ENCODE data around the gene CRLF3.
"Not testable (repeated sequence)": the region's sequence is repeated elsewhere in the genome, so short reads cannot be mapped to it uniquely, and the experiment has no call there.

Gene CRLF3, protein sequence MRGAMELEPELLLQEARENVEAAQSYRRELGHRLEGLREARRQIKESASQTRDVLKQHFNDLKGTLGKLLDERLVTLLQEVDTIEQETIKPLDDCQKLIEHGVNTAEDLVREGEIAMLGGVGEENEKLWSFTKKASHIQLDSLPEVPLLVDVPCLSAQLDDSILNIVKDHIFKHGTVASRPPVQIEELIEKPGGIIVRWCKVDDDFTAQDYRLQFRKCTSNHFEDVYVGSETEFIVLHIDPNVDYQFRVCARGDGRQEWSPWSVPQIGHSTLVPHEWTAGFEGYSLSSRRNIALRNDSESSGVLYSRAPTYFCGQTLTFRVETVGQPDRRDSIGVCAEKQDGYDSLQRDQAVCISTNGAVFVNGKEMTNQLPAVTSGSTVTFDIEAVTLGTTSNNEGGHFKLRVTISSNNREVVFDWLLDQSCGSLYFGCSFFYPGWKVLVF

GRCh38 chr17:30824356-30825145, at the start of gene CRLF3:
Gene CRLF3, minus strand, starts transcription at chr17:30824692. Its CDS starts 41 bp downstream, at chr17:30824651.
- DNase-seq: no peak

- no peak for DNase-seq
These were observed 44.5 kb upstream of the CRLF3 start for GRCh38 chr17:30869005-30869404.

DNA sequence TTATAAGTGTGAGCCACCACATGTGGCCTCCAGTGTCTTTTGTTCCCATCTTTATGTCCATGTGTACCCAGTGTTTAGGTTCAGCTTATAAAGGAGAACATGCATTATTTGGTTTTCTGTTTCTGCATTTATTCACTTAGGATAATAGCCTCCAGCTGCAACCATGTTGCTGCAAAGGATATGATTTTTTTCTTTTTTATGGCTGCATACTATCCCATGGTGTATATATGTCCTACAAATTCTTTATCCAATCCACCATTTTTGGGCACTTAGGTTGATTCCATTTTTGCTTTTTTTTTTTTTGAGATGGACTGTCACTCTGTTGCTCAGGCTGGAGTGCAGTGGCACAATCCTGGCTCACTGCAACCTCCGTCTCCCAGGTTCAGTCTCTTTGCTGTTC, 40.1 kb upstream of the CRLF3 start:
- no peak for DNase-seq

GRCh38 chr17:30858556-30859250, 34.2 kb upstream of the CRLF3 start:
- DNase-seq: no peak

DNA sequence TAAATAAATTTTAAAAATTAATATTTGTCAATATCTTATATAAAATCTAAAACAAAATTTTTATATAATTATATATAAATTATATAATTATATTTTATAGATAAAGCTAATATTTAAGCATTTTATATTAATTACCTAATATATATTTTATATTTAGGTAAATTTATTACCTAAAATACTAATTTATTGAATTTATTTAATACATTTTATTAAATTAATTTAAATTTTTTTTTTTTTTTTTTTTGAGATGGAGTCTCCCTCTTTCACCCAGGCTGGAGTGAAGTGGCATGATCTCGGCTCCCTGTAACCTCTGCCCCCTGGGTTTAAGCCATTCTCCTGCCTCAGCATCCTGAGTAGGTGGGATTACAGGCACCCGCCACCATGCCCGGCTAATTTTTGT, 29.7 kb upstream of the CRLF3 start:
- DNase-seq: no peak

DNA sequence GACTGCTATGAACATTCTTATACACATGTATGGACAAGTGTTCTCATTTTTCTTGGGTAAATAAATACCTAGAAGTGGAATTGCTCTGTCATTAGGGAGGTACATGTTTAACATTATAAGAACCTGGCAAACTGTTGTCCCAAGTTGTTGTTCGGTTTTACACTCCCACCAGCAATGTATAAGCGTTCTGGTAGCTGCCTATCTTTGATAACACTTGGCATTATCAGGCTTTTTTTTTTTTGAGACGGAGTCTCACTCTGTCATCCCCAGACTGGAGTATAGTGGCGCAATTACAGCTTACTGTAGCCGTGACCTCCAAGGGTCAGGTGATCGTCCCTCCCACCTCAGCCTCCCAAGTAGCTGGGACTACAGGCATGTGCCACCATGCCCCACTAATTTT, 23.5 kb upstream of the CRLF3 start:
- no peak for DNase-seq

DNA sequence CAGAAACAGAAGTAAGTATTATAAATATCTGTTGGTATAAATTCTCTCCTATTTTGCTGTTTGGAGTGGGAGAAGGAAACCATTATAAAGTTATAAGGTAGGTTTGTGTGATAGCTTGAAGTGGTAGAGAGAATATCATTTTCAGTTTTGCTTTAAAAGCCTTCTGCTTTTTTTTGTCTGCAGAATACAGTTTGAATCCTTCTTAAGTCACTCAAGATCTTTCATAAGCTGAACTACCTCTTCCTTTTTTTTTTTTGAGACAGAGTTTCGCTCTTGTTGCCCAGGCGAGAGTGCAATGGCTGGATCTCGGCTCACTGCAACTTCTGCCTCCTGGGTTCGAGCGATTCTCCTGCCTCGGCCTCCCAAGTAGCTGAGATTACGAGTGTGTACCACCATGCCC, 16.3 kb upstream of the CRLF3 start:
- no peak for DNase-seq

- DNase-seq: no peak
These were observed 13.8 kb upstream of the CRLF3 start for GRCh38 chr17:30838202-30838807.

GRCh38 chr17:30832438-30833124, 8.1 kb upstream of the CRLF3 start:
- DNase-seq: no peak

- no peak for DNase-seq
These were observed 7.4 kb upstream of the CRLF3 start, which contains the start of gene ATAD5 for GRCh38 chr17:30831663-30832437. Gene ATAD5, plus strand, starts transcription at chr17:30831966. Its CDS starts 382 bp downstream, at chr17:30832348.

DNA sequence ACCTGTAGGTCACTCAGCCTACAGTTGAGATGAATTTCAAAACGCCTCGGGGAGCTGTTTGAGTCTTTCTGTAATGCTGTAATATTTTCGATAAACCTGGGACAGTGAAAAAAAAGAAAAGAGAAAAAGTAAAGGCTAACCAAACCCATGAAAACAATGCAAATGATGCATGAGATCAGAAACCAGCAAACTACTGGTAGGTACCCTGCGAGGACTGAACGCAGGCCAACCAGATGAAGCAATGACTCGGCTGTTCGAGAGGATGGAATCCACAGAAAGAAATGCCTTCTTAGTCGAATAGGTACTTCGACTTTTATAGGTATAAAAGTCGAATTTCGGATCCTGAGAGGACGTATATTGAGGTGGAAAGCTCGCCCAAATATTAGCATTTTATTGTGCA, 6.8 kb upstream of the CRLF3 start:
- no peak for DNase-seq

DNA sequence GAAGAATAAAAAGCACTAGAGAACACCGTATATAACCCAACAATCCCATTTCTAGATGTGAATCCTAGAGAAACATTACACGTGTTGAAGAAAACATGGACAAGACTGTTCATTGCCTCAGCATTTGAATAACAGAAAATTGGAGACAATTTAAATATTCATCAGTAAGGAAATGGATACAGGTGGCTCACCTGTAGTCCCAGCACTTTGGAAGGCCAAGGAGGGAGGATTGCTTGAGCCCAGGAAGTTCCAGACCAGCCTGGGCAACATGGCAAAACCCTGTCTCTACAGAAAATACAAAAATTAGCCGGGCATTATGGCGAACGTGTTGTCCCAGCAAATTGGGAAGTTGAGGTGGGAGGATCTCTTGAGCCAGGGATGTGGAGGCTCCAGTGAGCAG, 4.5 kb upstream of the CRLF3 start:
- no peak for DNase-seq

- DNase-seq: no peak
These were observed 2.6 kb upstream of the CRLF3 start for GRCh38 chr17:30827082-30827481.

DNA sequence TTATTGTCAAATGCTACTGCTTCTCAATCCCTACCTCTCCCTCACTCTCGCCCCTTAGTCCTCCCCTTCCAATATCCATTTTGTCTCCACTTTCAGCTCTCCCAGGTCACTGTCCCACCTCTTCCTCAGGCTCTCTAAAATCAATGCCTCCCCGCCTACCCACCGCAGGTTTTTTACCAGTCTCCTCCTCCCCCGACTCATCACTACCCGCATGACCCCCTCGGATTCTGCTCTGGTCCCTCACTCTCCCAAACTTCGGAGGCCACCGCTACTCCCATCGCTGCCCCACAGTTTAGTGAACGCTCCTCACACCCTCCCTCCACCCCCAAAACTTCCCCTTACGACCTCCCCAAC, 513 bp downstream of the CRLF3 start:
- DNase-seq: no peak

GRCh38 chr17:30823421-30823820, 1.1 kb downstream of the CRLF3 start:
- no peak for DNase-seq

- DNase-seq: not testable (repeated sequence)
These were observed 1.6 kb downstream of the CRLF3 start for GRCh38 chr17:30822919-30823318.

GRCh38 chr17:30821871-30822723, 2.4 kb downstream of the CRLF3 start:
- no peak for DNase-seq

DNA sequence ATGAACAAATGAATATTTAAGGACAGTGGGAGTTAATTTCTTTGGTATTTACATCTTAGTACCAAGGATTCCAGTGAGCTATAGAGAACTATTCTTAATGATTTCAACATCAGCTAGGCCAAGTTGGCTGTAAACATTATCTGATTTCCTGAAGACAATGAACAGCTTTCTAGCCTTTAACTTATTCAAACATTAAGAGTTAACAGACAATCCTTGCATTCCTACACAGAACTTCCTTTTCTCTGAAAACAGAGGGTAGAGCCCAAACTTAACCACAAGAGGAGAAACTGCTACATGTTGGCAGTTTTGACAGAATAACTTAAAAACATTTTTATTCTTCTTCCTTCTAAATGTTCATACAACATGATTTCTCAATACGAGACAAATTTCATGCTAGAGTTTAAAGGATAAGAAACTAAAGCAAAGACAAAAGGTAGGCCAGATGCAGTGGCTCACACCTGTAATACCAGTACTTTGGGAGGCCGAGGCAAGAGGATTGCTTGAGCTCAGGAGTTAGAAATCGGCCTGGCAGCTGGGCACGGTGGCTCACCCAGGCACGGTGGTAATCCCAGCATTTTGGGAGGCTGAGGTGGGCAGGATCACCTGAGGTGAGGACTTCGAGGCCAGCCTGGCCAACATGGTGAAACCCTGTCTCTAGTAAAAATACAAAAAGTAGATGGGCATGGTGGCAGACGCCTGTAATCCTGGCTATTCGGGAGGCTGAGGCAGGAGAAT, 4.4 kb downstream of the CRLF3 start:
- no peak for DNase-seq

DNA sequence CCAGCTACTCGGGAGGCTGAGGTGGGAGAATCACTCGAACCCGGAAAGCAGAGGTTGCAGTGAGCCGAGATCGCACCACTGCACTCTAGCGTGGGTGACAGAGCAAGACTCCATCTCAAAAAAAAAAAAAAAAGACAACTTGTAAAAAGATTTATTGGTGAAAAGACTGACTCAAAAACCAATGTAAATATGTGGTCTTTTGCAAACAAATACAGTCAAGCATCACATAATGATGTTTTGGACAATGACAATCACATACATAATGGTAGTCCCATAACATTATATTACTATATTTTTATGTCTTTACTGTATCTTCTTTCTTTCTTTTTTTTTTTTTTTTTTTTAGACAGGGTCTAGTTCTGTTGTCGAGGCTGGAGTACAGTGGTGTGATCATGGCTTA, 8.3 kb downstream of the CRLF3 start:
- no peak for DNase-seq

GRCh38 chr17:30814860-30815259, 9.6 kb downstream of the CRLF3 start:
- DNase-seq: not testable (repeated sequence)
